K562 treated with DMSO at 1 percent for 4 hours (cell line): ENCODE data around the gene CCDC14. TPM values are rescaled to one million over a fixed set of nuclear protein-coding genes. Genes with fewer than 3 reads are reported as not detected.

Source experiments
- total RNA-seq: library from RNA; unstranded; fragments of 300-600 nt; gene quantifications from 2 replicates; pipeline ENCODE4 v1.2.3, GENCODE V29; 2022; ENCODE audit not compliant: insufficient read depth

Gene CCDC14, protein sequence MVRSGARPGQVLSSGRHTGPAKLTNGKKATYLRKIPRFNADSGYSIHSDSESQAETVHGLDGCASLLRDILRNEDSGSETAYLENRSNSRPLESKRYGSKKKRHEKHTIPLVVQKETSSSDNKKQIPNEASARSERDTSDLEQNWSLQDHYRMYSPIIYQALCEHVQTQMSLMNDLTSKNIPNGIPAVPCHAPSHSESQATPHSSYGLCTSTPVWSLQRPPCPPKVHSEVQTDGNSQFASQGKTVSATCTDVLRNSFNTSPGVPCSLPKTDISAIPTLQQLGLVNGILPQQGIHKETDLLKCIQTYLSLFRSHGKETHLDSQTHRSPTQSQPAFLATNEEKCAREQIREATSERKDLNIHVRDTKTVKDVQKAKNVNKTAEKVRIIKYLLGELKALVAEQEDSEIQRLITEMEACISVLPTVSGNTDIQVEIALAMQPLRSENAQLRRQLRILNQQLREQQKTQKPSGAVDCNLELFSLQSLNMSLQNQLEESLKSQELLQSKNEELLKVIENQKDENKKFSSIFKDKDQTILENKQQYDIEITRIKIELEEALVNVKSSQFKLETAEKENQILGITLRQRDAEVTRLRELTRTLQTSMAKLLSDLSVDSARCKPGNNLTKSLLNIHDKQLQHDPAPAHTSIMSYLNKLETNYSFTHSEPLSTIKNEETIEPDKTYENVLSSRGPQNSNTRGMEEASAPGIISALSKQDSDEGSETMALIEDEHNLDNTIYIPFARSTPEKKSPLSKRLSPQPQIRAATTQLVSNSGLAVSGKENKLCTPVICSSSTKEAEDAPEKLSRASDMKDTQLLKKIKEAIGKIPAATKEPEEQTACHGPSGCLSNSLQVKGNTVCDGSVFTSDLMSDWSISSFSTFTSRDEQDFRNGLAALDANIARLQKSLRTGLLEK
- 16.6 and 19.2 TPM in 2 replicates for total RNA-seq

DNA sequence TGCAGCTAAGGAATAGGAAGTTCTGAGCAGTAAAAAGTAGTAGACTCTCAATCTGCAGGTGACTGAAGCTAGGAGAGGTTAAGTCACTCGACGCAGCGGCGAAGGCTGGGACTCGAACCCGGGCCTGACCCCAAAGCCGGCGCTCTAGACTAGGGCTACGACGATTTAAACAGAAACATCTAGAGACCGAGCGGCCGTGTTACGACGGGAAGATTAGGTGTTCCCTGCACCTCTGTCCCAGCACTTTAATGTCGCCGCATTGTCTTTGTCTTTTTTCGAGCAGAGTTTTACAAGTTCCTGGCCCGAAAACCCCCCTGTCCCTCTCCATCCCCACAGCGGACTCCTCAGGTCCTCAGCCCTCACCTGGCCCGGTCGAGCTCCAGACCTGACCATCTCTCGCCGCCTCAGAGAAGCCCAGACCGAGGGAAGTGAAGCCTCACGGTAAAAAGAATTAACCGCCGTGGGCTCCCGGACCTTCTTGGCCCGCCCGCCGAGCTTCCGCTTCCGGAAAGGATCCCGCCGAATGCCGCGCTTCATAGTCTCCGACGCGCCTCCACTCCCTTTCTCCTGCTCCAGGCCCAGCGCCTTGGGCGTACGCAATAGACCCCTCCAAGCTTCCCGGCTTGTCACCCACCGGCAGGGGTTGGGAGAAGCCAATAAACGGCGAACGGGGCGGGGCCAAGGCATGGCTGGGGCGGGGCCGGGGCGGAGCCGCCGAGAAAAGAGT, at the start of gene CCDC14:
TSS of gene CCDC14 (minus strand) at position 449 of the 727 bp plus-strand sequence. CDS start at position 393, 56 bp downstream.

DNA sequence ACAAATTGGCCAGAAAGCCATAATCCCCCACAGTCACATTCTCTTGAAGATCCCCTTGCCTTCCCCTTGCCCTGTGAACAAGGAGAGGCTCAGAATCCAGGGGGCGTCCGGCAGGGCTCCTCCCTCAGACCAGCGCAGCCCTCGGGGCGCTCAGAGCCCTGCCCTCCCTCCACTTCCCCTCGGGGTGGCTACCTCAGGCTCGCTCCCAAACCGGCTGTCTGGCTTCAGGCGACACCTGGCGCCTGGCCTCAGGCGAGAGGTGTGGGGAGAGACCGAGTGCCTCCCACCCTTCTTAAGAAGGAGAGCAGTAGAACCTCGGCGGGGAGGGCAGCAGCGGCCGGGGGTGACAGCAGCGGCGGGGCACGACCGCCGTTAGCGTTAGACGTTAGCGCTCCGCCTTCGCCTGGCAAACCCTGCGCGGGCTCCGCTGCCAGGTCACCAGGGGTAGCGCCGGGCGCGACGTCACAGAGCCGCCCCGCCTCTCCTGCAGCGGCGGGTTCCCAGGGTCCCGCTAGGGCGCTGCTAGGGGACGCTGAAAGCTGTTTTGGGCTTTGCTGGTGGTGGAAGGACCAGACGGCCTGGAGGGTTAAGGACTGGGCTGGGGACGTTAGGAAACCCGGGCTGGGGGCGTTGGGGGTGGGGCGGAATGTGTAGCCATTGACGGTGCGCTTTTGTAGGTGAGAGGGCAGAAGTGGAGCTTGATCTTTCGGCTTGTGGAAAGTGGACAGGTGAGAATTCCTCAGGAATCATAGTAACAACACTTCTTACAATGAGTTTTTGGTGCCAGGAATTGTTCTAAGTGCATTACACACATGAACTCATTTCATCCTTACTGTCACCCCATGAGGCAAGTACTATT, 30.9 kb upstream of the CCDC14 start, which contains the start of gene ROPN1:
TSS of gene ROPN1 (minus strand) at position 395 of the 859 bp plus-strand sequence. CDS start 11,643 bp downstream, outside the sequence.

GRCh38 chr3:123884203-123884831, 76.7 kb downstream of the CCDC14 start, which contains the start of gene MYLK:
Gene MYLK (minus strand): TSS chr3:123884332. CDS start chr3:123793841, 90,491 bp downstream.

Other genes starting within 250 kb of the CCDC14 start
- gene MYLK, start 76.9 kb downstream of the CCDC14 start, total RNA-seq: 0.12 TPM in 1 of 2 replicates, not detected in the other
- not detected in 2 replicates for gene ROPN1, start 30.9 kb upstream of the CCDC14 start, total RNA-seq
- 2.3 and 5.2 TPM in 2 replicates for gene KALRN, start 72.1 kb upstream of the CCDC14 start, total RNA-seq